GM18907 (cell line): ENCODE measurements around the gene PERM1.
A peak's percentile ranks its signal among the peaks of the same experiment; 100 is the strongest.
"Not testable (repeated sequence)": the region's sequence is repeated elsewhere in the genome, so short reads cannot be mapped to it uniquely, and the experiment has no call there.

Source experiments
- ATAC-seq: cut with Tn5 transposase; IDR thresholded peaks from one replicate; pipeline ENCODE4 v1.9.1; 2021; ENCODE audit warnings: mild to moderate bottlenecking, moderate library complexity; ENCODE audit not compliant: unreplicated experiment

PERM1 gene

DNA sequence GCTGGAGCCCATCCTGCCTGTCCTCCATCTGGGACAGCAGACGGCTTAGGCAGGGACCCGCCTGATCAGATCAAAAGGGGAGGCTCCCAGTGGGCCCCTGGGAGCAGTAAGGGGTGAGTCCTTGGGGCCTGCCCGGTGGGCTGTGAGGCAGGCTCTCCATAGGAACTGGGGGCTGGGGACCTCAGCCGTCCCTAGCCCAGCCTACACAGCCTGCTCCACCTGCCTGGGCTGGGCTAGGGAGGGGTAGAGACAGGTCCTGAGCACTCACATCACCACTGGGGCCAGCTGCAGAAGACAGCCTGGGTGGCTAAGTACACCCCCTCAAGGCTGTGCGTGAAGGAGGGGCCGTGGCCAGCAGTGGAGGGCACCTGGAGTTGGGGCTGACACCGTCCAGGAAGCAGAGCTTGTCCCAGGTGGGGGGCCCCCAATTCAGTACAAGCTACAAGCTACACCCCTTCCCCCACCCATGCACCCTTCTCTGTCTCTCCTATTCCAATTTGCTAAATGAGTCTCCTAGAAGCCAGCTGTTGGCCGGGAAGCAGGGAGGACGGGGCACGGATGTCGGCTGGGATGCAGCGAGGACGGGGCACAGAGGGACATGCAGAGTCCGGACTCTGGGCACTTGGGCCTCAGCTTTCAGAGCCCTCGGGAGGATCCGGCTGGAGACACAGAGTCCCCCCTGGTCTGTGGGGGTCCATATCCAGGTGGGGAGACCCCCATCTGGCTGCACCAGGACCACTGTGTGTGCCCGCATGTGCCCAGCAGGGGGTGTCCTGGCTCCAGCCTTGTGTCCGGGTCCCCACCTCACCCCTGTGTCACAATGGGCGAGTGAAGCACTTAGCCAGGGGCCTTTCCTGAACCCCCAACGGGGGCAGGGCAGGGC lies 33.1 kb upstream of the PERM1 start:
- no peak for ATAC-seq

DNA sequence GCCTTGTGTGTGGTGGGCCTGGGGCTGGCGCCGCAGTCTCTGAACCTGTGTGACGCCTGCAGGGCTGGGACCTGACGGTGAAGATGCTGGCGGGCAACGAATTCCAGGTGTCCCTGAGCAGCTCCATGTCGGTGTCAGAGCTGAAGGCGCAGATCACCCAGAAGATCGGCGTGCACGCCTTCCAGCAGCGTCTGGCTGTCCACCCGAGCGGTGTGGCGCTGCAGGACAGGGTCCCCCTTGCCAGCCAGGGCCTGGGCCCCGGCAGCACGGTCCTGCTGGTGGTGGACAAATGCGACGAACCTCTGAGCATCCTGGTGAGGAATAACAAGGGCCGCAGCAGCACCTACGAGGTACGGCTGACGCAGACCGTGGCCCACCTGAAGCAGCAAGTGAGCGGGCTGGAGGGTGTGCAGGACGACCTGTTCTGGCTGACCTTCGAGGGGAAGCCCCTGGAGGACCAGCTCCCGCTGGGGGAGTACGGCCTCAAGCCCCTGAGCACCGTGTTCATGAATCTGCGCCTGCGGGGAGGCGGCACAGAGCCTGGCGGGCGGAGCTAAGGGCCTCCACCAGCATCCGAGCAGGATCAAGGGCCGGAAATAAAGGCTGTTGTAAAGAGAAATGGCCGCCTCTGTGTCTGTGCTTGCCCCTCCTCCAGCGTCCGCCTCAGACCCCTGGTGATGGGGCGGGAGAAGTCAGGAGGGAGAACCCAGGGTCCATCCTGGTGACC lies 32.2 kb upstream of the PERM1 start:
- no peak for ATAC-seq

DNA sequence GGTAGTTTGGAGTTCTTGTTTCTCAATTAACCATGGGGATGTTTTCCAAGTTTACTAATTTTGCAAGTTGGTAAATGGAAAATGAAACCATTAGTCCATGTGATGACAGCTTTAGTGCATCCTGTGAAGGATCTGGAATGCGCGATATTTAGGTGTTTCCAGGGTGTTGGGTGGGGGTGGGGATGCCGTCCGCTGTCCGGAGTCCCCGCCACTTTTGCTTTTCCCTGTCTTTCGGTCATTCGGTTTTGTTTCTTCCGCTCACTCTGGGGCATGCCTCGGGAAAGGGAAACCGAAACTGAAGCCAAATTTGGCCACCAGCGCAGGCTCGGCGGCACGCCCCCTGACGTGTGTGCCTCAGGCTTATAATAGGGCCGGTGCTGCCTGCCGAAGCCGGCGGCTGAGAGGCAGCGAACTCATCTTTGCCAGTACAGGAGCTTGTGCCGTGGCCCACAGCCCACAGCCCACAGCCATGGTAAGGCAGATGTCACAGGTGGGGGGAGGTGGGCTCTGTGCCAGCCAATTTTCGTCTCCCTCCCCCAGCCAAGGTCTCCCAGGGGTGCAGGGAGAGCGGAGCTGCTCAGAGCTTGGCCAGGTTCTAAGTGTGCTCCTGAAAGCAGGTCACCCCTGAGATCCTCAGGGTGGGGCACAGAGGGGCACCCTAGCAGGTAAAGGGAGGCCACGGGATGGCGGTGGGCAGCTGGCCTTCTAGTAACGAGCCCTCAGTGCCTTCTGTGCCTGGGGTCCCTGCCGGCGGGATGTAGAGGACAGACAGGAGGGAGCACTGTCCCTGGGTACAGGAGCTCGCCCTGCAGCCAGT lies 31.4 kb upstream of the PERM1 start, which contains the start of gene ISG15:
Gene ISG15, plus strand, starts transcription at position 393 of the 817 bp plus-strand sequence. Its CDS starts 77 bp downstream, at position 470.
- peak; percentile 79 for ATAC-seq

DNA sequence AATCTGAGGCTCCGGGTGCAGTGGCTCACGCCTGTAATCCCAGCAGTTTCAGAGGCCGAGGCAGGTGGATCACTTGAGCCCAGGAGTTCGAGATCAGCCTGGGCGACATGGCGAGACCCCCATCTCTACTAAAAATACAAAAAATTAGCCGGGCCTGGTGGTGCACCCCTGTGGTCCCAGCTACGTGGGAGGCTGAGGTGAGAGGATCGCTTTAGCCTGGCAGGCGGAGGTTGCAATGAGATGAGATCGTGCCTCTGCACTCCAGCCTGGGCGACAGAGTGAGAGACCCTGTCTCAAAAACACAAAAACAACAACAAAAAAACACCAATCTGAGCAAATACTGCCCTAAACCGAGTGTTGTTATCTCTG lies 30.8 kb upstream of the PERM1 start:
- ATAC-seq = not testable (repeated sequence)

DNA sequence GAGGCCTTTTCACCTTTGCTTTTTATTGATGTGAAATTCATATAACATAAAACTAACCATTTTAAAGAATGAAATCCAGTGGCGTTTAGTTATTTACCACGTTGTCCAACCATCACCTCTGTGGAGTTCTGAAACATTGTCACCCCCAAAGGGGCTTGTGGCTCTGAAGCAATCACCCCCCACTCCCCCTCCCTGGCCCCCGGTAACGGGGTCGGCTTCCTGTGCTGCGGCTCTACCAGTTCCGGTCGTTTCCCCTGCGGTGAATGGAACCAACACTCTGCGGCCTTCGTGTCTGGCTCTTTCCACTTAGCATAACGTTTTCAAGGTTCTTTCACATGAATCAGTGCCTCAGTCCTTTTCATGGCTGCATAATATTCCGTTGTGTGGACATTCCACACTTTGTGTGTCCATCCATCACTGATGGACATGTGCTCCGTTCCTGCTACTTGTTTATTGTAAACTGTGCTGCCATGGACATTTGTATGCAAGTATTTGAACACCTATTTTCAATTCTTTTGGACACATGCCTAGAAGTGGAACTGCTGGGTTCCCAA lies 29.6 kb upstream of the PERM1 start:
- ATAC-seq = no peak

DNA sequence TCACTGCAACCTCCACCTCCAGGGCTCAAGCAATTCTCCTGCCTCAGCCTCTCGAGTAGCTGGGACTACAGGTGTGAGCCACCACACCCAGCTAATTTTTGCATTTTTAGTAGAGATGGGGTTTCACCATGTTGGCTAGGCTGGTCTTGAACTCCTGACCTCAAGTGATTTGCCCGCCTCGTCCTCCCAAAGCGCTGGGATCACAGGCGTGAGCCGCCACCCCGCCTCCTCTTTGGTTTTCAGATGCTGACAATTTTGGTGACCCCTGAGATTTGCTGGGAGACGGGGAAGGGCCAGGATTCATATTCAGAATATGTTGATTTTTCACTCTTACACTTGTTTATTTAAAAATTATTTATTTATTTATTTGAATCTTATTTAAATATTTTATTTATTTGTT lies 28.2 kb upstream of the PERM1 start:
- ATAC-seq = not testable (repeated sequence)

DNA sequence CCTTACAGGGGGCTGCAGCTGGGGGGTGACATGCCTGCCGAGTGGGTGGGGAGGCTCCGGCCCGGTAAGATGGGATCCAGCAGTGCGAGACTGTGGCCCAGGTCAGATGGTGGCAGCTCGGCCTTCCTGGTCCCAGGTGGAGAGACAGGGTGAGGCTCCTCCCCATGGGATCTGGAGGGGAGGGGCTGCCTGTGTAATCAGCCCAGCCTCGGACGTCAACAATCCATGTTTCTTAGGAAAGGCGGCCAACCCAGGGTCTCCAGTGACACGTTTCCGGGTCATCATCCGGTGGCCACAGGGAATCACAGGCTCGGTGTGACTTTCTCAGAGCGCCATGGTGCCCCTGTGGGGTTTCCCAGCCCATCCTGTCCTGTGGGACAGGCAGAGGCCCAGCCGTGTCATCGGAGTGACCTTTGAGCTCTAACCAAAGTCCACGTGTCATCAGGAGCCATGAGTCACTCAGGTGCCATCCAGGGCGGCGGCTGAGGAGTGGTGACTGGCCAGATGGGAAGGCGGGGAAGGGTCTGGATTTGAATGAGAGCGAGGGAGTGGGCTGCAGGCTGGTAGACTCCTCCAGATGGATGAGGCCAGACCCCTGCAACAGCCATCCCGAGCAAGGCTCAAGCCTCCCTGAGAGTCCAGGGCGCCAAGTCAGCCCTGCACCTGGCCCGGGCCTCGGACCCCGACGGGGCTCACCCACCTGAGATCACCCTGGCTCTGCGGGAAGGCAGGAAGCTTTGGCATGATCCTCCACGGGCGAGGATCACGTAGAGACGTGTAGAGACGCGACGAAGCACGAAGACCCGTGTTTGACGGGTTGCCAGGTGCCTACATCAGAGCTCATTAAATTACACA lies 24.6 kb upstream of the PERM1 start:
- ATAC-seq = no peak

- no peak for ATAC-seq
Measured at GRCh38 chr1:1005774-1006304, 23.9 kb upstream of the PERM1 start.

- no peak for ATAC-seq
Measured at GRCh38 chr1:1004780-1005697, 23.1 kb upstream of the PERM1 start.

- ATAC-seq = no peak
Measured at GRCh38 chr1:1004420-1004779, 22.5 kb upstream of the PERM1 start.

DNA sequence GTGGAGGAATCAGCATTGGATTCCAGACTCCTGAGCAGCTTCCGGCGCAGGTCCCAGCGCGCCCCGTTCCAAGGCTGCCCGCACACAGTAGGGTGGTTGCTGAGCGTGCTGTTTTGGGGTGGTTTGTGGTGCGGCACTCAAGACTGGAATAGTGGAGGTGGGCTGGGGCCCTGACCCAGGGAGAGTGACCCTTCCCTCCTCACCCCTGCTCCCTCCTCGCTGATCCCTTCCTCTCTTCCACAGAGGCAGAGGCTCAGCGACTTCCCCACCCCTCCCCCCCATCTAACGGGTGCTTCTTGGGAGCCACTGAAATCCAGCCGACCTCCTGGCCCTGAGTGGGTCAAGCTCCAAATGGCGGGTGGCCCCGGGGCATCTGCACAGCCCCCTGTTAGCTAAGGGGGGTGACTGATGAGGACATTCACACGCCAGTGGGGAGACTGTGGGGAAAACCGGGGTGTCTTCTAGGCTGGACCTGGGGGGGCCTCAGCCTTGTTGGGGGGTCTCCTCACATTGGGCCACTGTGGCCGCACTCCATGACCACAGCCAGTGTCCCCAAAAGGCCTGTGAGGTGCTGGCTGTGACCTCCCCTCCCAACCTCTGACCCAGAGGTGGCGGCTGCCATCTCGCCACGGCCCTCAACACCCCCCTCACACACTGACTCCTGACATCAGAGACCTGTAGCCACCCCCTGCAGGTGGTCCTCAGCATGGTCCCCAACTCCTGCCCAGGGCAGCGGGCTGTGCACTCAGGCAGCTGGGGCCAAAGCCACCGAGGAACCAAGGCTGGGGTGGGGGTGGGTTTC lies 21.9 kb upstream of the PERM1 start:
- no peak for ATAC-seq

DNA sequence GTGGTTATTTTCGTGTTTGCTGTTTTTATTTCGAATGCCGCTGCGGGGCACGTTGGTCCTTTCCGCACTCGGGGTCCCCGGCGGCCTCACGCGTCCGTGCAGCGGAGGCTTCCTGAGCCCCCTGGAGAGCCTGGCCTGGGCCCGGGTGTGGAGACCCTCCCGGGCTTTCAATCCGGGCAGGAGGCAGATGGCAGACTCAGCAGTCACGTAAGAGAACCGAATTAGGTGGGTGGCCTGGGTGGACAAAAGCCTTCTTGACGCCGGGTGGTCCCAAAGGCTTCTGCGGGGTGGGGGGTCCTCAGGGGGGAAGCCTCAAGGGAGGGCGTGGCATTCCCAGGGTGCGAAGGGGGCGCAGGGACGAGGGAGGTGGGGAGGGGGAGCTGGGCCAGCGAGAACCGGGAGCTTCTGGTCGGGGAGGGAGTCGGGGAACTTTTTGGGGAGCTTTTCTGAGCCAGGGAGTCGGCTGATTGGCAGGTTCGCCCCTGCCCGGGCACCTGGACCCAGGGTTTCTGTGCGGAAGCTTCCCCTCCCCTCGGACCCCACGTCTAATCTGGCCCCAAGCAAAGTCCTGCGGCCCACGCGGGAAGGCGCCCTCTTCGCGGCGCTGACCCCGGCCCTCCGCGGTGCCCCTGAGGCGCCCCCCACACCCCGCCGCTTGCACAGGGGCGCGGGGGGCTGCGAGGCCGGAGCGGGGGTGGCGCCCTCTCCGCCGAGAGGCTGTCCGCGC lies 19.3 kb upstream of the PERM1 start:
- ATAC-seq = no peak

GRCh38 chr1:1000357-1001056 lies 18.6 kb upstream of the PERM1 start:
- ATAC-seq = no peak

DNA sequence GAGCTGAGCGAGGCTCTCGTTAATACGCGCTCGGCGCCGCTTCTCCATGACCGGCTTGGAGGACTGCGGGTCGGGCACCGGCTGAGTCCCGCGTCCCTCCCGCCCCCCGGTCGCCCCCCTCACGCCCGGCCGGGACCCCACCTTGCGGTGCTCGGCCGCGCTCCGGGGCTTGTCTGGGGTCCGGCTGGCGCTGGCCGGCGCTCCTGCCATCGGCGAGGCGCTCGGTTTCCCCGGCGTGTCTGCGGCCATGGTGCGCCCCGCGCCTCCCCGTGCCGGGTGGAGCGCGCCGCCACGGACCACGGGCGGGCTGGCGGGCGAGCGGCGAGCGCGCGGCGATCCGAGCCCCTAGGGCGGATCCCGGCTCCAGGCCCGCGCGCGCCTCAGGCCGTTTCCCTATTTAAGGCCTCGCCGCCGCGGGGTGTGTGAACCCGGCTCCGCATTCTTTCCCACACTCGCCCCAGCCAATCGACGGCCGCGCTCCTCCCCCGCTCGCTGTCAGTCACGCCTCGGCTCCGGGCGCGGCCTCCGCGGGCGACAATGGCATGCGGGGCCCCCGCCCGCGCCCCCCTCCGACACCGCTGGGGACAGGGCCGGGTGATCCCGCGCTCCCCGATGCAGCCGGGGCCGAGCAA lies 17.9 kb upstream of the PERM1 start, which contains the start of gene HES4:
Gene HES4, minus strand, starts transcription at position 373 of the 632 bp plus-strand sequence. Its CDS starts 124 bp downstream, at position 249.
- ATAC-seq = no peak

DNA sequence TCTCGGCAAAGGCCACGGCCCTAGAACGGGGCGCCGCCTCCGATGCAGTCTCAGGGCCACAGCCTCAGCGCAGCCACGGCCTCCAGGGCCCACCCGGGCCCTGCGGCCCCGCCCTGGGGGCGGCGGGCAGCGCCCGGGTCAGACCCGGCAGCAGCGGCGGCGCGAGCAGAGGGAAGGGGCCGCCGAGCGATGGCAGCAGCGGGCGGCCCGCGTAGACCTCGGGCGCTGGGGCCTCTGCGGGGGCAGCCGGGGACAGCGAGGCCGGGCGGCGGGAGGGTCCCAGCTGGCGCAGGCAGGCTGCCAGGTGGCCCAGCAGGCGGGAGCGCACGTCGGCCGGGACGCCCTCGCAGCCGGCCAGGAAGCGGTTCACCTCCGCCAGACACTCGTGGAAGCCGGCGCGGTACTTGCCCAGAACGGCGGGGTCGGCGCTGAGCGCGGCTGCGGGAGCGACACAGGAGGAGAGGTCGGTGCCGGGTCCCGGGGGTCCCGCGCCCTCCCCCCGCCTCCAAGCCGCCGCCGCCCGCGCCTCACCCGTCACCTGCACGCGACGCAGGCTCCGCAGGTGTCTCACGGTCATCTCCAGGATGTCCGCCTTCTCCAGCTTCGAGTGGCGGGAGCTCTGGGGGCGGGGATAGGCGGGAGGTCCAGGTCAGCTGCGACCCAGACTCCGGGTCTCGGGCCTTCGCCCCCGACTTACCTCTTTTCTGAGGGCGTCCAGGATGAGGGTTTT lies 17.3 kb upstream of the PERM1 start:
- ATAC-seq = no peak

DNA sequence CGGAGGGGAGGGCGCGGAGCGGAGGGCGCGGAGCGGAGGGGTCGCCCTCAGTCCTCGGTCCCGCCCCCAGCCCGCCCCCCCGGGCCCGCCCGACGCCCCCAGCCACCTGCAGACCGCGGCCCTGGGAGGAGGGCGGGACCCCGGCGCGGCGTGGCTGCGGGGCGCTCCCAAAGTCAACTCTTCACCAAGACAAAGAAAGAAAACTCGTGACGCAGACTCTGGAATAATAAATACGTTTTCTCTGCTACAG lies 16.8 kb upstream of the PERM1 start:
- no peak for ATAC-seq
